ENCODE data around the gene SERPINA5.

SERPINA5 gene

GRCh38 chr14:94581127-94581999 is at the start of gene SERPINA5:
TSS of gene SERPINA5 (plus strand) at chr14:94581426. CDS start at chr14:94587363, 5,937 bp downstream.
- DNase-seq (ENCODE audit: low read depth in 2 of 2) = no peak

- no peak for DNase-seq (ENCODE audit: low read depth in 2 of 2)
Measured at GRCh38 chr14:94532447-94532846, 48.8 kb upstream of the SERPINA5 start.

- DNase-seq (ENCODE audit: low read depth in 2 of 2) = no peak
Measured at GRCh38 chr14:94535506-94535905, 45.7 kb upstream of the SERPINA5 start.

- no peak for DNase-seq (ENCODE audit: low read depth in 2 of 2)
Measured at GRCh38 chr14:94536836-94537235, 44.4 kb upstream of the SERPINA5 start.

- DNase-seq (ENCODE audit: low read depth in 2 of 2) = no peak
Measured at GRCh38 chr14:94538070-94538740, 43.0 kb upstream of the SERPINA5 start.

- no peak for DNase-seq (ENCODE audit: low read depth in 2 of 2)
Measured at GRCh38 chr14:94539181-94539580, 42.0 kb upstream of the SERPINA5 start.

GRCh38 chr14:94540031-94540794 is 41.0 kb upstream of the SERPINA5 start:
- DNase-seq (ENCODE audit: low read depth in 2 of 2) = no peak

- DNase-seq (ENCODE audit: low read depth in 2 of 2) = no peak
Measured at GRCh38 chr14:94541234-94541975, 39.8 kb upstream of the SERPINA5 start.

GRCh38 chr14:94542111-94542810 is 39.0 kb upstream of the SERPINA5 start:
- no peak for DNase-seq (ENCODE audit: low read depth in 2 of 2)

GRCh38 chr14:94542811-94543440 is 38.3 kb upstream of the SERPINA5 start:
- no peak for DNase-seq (ENCODE audit: low read depth in 2 of 2)

GRCh38 chr14:94543449-94544124 is 37.6 kb upstream of the SERPINA5 start:
- no peak for DNase-seq (ENCODE audit: low read depth in 2 of 2)

GRCh38 chr14:94544726-94545125 is 36.5 kb upstream of the SERPINA5 start:
- no peak for DNase-seq (ENCODE audit: low read depth in 2 of 2)

GRCh38 chr14:94545131-94545841 is 35.9 kb upstream of the SERPINA5 start:
- DNase-seq (ENCODE audit: low read depth in 2 of 2) = no peak

- DNase-seq (ENCODE audit: low read depth in 2 of 2) = no peak
Measured at GRCh38 chr14:94547151-94547680, 34.0 kb upstream of the SERPINA5 start.

- DNase-seq (ENCODE audit: low read depth in 2 of 2) = no peak
Measured at GRCh38 chr14:94547726-94548125, 33.5 kb upstream of the SERPINA5 start.

GRCh38 chr14:94548131-94548998 is 32.9 kb upstream of the SERPINA5 start:
- DNase-seq (ENCODE audit: low read depth in 2 of 2) = no peak

- peak; percentile 27 to 54 for DNase-seq (ENCODE audit: low read depth in 2 of 2)
Measured at GRCh38 chr14:94548999-94549985, 31.9 kb upstream of the SERPINA5 start.
